Raji (cell line): Measurements from ENCODE around the gene BFAR.

Experiments
- POLR2A ChIP-seq: IDR thresholded peaks from 2 replicates; pipeline ENCODE4 v1.6.1; 2011; ENCODE audit warnings: low read depth, low read length, control low read depth; ENCODE audit not compliant: insufficient read depth

The BFAR gene

GRCh38 chr16:14628806-14629611 is 3.7 kb upstream of the BFAR start:
- 0 out of 2 replicates have a peak, but pooled peaks have one; percentile 4 for TF ChIP-seq POLR2A

GRCh38 chr16:14629612-14629918 is 3.2 kb upstream of the BFAR start:
- no peak for TF ChIP-seq POLR2A

- TF ChIP-seq POLR2A = peak; percentile 87
These were observed 2.7 kb upstream of the BFAR start, which contains the start of gene PARN for GRCh38 chr16:14629919-14630619. PARN (minus strand) TSS chr16:14630260; CDS start chr16:14630125, 135 bp downstream.

GRCh38 chr16:14634389-14634725 is 1.6 kb downstream of the BFAR start:
- TF ChIP-seq POLR2A = no peak

GRCh38 chr16:14635395-14636165 is 2.8 kb downstream of the BFAR start:
- no peak for TF ChIP-seq POLR2A

- TF ChIP-seq POLR2A = no peak
These were observed 7.8 kb downstream of the BFAR start for GRCh38 chr16:14640538-14640937.

- TF ChIP-seq POLR2A = no peak
These were observed 8.5 kb downstream of the BFAR start for GRCh38 chr16:14641206-14641605.

- no peak for TF ChIP-seq POLR2A
These were observed 9.2 kb downstream of the BFAR start for GRCh38 chr16:14641926-14642325.

GRCh38 chr16:14649816-14650215 is 17.1 kb downstream of the BFAR start:
- TF ChIP-seq POLR2A = no peak

- TF ChIP-seq POLR2A = no peak
These were observed 17.9 kb downstream of the BFAR start for GRCh38 chr16:14650629-14651028.

GRCh38 chr16:14652726-14653125 is 20.0 kb downstream of the BFAR start:
- TF ChIP-seq POLR2A = no peak

- TF ChIP-seq POLR2A = peak; percentile 81
These were observed 25.3 kb downstream of the BFAR start for GRCh38 chr16:14658063-14658462.

- no peak for TF ChIP-seq POLR2A
These were observed 34.9 kb downstream of the BFAR start for GRCh38 chr16:14667347-14668266.

- no peak for TF ChIP-seq POLR2A
These were observed 35.9 kb downstream of the BFAR start for GRCh38 chr16:14668556-14669223.

- TF ChIP-seq POLR2A = no peak
These were observed 37.0 kb downstream of the BFAR start for GRCh38 chr16:14669776-14670175.
